GM10266 (cell line): ENCODE measurements around the gene MSANTD7.

ENCODE experiments used
- DNase-seq: peaks from one replicate; pipeline ENCODE4 v3.0.0; 2012; ENCODE audit errors: extremely low spot score
- CTCF ChIP-seq: IDR thresholded peaks from 2 replicates; pipeline ENCODE4 v1.5.1; 2012; ENCODE audit warnings: mild to moderate bottlenecking, low read depth; ENCODE audit not compliant: control insufficient read depth, insufficient read depth; ENCODE audit errors: missing control alignments

Gene MSANTD7

GRCh38 chr10:14822879-14823755 is 15.0 kb upstream of the MSANTD7 start:
- DNase-seq, result peak; percentile 49
- peak; percentile 72 for TF ChIP-seq CTCF

- TF ChIP-seq CTCF, result no peak
These were observed 14.1 kb upstream of the MSANTD7 start for GRCh38 chr10:14823966-14824365.

GRCh38 chr10:14826076-14826829 is 11.9 kb upstream of the MSANTD7 start:
- no peak for TF ChIP-seq CTCF
- no peak for DNase-seq

More at GRCh38 chr10:14823966-14824365, 14.1 kb upstream of the MSANTD7 start:
- DNase-seq, result no peak

GRCh38 chr10:14833106-14833505 is 5.0 kb upstream of the MSANTD7 start:
- no peak for TF ChIP-seq CTCF
- DNase-seq, result no peak

GRCh38 chr10:14836208-14836607 is 1.9 kb upstream of the MSANTD7 start:
- no peak for TF ChIP-seq CTCF
- DNase-seq, result no peak

GRCh38 chr10:14837003-14837756 is 926 bp upstream of the MSANTD7 start:
- DNase-seq, result no peak
- no peak for TF ChIP-seq CTCF
